ENCODE measurements around the gene OMP.
A peak's percentile ranks its signal among the peaks of the same experiment; 100 is the strongest.

The OMP gene

DNA sequence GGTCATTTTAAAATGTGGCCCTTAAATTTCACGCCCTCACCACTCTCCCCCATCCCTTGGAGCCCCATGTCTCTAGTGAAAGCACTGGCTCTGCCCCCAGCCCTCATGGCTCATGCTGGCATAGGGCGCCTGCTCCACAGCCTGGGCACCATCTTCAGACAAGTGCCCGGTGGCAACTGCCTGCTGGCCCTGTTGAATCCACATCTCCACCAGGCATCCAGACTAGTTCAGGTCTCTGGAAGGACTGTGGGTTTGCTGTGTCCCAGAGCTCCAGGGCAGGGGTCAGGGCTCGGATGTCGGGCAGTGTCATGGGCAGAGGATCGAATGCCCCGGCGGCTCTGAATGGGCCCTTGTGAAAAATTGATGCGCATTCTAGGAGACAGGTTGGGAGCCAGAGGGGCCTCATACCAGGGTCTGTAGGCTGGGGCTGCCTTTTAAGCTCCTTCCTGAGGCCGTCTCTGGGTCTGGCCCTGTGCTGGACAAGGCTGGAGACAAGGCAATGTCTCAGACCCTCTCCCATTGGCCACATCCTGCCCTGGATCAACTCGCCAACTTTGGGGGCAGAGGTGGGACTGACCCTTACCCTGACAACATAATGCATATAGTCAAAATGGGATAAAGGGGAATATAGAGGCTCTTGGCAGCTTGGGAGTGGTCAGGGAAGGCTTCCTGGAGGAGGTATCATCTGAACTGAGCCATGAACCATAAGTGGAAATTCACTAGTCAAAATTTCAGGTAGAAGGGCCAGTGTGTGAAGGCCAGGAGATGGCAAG is 26.6 kb downstream of the OMP start:
- H3K4me2 ChIP-seq (ENCODE audit: low read length, poor library complexity, severe bottlenecking) = no peak overlapping the region
- H3K4ac ChIP-seq (ENCODE audit: low read depth in 1 of 2, low read length in 2 of 2) = no peak overlapping the region
- WGBS = 90% methylated on average over 11 of the region's 11 CpGs
- peaks cover 27% of the 10 kb centered on the region for H3K4me1 ChIP-seq (ENCODE audit: control insufficient read depth, insufficient read depth, low read depth, low read length)
- no peak overlapping the region for H4K91ac ChIP-seq (ENCODE audit: low read length)
- no peak overlapping the region for H2BK5ac ChIP-seq (ENCODE audit: low read depth, low read length, poor library complexity, severe bottlenecking)
- no peak overlapping the region for H4K8ac ChIP-seq (ENCODE audit: low read length)
- no peak overlapping the region for H3K9ac ChIP-seq (ENCODE audit: low read length)
- H3K18ac ChIP-seq (ENCODE audit: low read depth in 1 of 2, low read length in 2 of 2) = no peak overlapping the region
- no peak overlapping the region for H3K14ac ChIP-seq (ENCODE audit: low read length in 2 of 2)
- no peak overlapping the region for H2BK12ac ChIP-seq (ENCODE audit: low read length in 2 of 2)
- peaks cover 4 to 11% of the 10 kb centered on the region in 2 experiments for H3K36me3 ChIP-seq (ENCODE audit: control insufficient read depth in 1 of 2, insufficient read depth in 2 of 2, low read depth in 1 of 2, low read length in 2 of 2)
- H3K79me1 ChIP-seq (replicated peaks; ENCODE audit: low read length, poor library complexity, severe bottlenecking) = no peaks in the 10 kb centered on the region
- H2AK5ac ChIP-seq (ENCODE audit: low read length, severe bottlenecking) = no peak overlapping the region
- no peak overlapping the region for H2AFZ ChIP-seq (ENCODE audit: low read depth, low read length)
- no peak overlapping the region for H2BK120ac ChIP-seq (ENCODE audit: low read depth, low read length)
- H3K4me3 ChIP-seq (ENCODE audit: insufficient read depth in 1 of 2, low read depth in 1 of 2, low read length in 2 of 2) = no peak overlapping the region
- H2BK15ac ChIP-seq (ENCODE audit: low read depth, poor library complexity, severe bottlenecking) = no peak overlapping the region
- no peak overlapping the region for H3K27ac ChIP-seq (ENCODE audit: low read length, poor library complexity, severe bottlenecking)
- no peaks in the 10 kb centered on the region for H3K9me3 ChIP-seq (ENCODE audit: control insufficient read depth, low read length)
- no peak for DNase-seq
- no peak overlapping the region for H3K23ac ChIP-seq (ENCODE audit: low read length in 2 of 2)
- H3K27me3 ChIP-seq (ENCODE audit: control insufficient read depth in 1 of 2, insufficient read depth in 1 of 2, low read length in 2 of 2) = no peaks in the 10 kb centered on the region

DNA sequence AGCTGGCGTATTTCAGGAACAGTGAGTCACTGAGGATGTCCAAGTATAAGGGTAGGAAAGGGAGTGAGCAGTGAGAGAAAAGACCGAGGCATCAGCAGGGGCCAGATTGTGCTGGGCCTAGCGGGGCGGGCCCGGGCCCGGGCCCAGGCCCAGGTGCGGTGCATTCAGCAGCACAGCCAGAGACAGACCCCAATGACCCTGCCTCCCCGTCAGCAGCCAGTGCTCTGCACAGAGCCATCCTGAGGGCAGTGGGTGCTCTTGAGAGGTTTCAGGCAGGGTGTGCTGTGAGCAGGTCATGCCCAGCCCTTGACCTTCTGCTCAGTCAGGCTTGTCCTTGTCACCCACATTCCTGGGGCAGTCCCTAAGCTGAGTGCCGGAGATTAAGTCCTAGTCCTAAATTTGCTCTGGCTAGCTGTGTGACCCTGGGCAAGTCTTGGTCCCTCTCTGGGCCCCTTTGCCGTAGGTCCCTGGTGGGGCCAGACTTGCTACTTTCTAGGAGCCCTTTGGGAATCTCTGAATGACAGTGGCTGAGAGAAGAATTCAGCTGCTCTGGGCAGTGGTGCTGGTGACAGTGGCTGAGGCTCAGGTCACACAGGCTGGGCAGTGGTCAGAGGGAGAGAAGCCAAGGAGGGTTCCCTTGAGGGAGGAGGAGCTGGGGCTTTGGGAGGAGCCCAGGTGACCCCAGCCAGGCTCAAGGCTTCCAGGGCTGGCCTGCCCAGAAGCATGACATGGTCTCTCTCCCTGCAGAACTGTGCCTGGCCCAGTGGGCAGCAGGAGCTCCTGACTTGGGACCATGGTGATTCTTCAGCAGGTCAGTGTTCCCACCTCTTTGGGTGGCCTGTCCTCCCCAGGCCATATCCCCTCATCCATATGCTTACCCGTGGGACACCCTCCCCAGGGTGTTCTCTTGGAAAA is 27.5 kb downstream of the OMP start:
- Histone ChIP-seq H3K9me3 (ENCODE audit: control insufficient read depth, low read length) (no peaks in the 10 kb centered on the region), H2BK15ac (ENCODE audit: low read depth, poor library complexity, severe bottlenecking) (no peak overlapping the region), H3K4me3 (ENCODE audit: insufficient read depth in 1 of 2, low read depth in 1 of 2, low read length in 2 of 2) (no peak overlapping the region), H3K36me3 (ENCODE audit: control insufficient read depth in 1 of 2, insufficient read depth in 2 of 2, low read depth in 1 of 2, low read length in 2 of 2) (peaks cover 0 to 3% of the 10 kb centered on the region in 2 experiments), H2BK12ac (ENCODE audit: low read length in 2 of 2) (no peak overlapping the region), H3K4me2 (ENCODE audit: low read length, poor library complexity, severe bottlenecking) (no peak overlapping the region), H4K8ac (ENCODE audit: low read length) (no peak overlapping the region), H2BK5ac (ENCODE audit: low read depth, low read length, poor library complexity, severe bottlenecking) (no peak overlapping the region), H3K9ac (ENCODE audit: low read length) (no peak overlapping the region), H3K4ac (ENCODE audit: low read depth in 1 of 2, low read length in 2 of 2) (no peak overlapping the region), H3K14ac (ENCODE audit: low read length in 2 of 2) (no peak overlapping the region), H3K4me1 (ENCODE audit: control insufficient read depth, insufficient read depth, low read depth, low read length) (peaks cover 27% of the 10 kb centered on the region), H2AFZ (ENCODE audit: low read depth, low read length) (no peak overlapping the region), H3K23ac (ENCODE audit: low read length in 2 of 2) (no peak overlapping the region), H3K79me1 (replicated peaks; ENCODE audit: low read length, poor library complexity, severe bottlenecking) (no peaks in the 10 kb centered on the region), H2BK120ac (ENCODE audit: low read depth, low read length) (no peak overlapping the region), H3K18ac (ENCODE audit: low read depth in 1 of 2, low read length in 2 of 2) (no peak overlapping the region), H2AK5ac (ENCODE audit: low read length, severe bottlenecking) (no peak overlapping the region), H3K27ac (ENCODE audit: low read length, poor library complexity, severe bottlenecking) (no peak overlapping the region), H3K27me3 (ENCODE audit: control insufficient read depth in 1 of 2, insufficient read depth in 1 of 2, low read length in 2 of 2) (no peaks in the 10 kb centered on the region), H4K91ac (ENCODE audit: low read length) (peak overlapping the region; percentile 15)
- 84% methylated on average over 11 of the region's 11 CpGs for WGBS
- DNase-seq = no peak

DNA sequence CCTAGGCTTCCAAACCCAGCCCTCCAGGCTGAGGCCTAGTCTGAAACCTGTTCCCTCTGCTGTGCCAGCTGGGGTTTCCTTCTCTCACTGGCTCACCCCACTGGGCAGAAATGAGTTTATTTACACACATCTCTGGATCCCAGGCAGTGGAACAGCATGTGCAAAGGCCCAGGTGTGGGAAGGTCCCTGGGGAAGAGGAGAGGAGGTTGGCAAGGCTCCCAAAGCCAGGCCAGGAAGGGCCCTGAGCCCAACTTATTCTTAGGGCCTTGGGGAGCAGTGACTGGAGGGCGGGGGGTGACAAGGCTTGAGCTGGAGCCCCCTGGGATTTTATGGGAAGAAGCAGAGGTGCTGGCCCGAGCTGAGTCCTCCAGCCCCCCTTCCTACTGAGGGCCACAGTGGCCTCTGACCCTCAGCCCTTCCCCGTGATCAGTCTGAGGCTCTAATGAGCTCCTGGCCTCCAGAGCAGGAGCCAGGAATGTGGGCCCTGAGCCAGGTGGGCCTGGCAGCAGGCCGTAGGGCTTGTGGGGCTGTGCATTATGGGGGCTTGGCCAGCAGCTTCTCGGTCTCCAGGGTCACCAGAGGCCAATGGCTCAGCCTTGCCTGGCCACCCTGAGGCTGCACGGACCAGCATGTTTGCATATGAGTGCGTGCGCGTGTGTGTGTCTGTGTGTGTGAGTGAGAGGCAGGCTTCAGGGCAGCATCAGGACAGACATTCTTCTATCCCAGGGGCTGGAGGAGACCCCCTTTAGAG is 28.3 kb downstream of the OMP start:
- DNase-seq = no peak
- Histone ChIP-seq H3K4me3 (ENCODE audit: insufficient read depth in 1 of 2, low read depth in 1 of 2, low read length in 2 of 2) (no peak overlapping the region), H3K9ac (ENCODE audit: low read length) (no peak overlapping the region), H3K4ac (ENCODE audit: low read depth in 1 of 2, low read length in 2 of 2) (no peak overlapping the region), H2BK120ac (ENCODE audit: low read depth, low read length) (no peak overlapping the region), H3K14ac (ENCODE audit: low read length in 2 of 2) (no peak overlapping the region), H3K18ac (ENCODE audit: low read depth in 1 of 2, low read length in 2 of 2) (no peak overlapping the region), H3K79me1 (replicated peaks; ENCODE audit: low read length, poor library complexity, severe bottlenecking) (no peaks in the 10 kb centered on the region), H3K23ac (ENCODE audit: low read length in 2 of 2) (no peak overlapping the region), H2BK15ac (ENCODE audit: low read depth, poor library complexity, severe bottlenecking) (no peak overlapping the region), H2AK5ac (ENCODE audit: low read length, severe bottlenecking) (no peak overlapping the region), H3K36me3 (ENCODE audit: control insufficient read depth in 1 of 2, insufficient read depth in 2 of 2, low read depth in 1 of 2, low read length in 2 of 2) (no peaks in the 10 kb centered on the region), H3K4me1 (ENCODE audit: control insufficient read depth, insufficient read depth, low read depth, low read length) (peaks cover 27% of the 10 kb centered on the region), H3K4me2 (ENCODE audit: low read length, poor library complexity, severe bottlenecking) (no peak overlapping the region), H4K91ac (ENCODE audit: low read length) (no peak overlapping the region), H2BK12ac (ENCODE audit: low read length in 2 of 2) (no peak overlapping the region), H3K9me3 (ENCODE audit: control insufficient read depth, low read length) (no peaks in the 10 kb centered on the region), H2BK5ac (ENCODE audit: low read depth, low read length, poor library complexity, severe bottlenecking) (no peak overlapping the region), H3K27ac (ENCODE audit: low read length, poor library complexity, severe bottlenecking) (no peak overlapping the region), H4K8ac (ENCODE audit: low read length) (no peak overlapping the region), H2AFZ (ENCODE audit: low read depth, low read length) (no peak overlapping the region), H3K27me3 (ENCODE audit: control insufficient read depth in 1 of 2, insufficient read depth in 1 of 2, low read length in 2 of 2) (no peaks in the 10 kb centered on the region)
- 85% methylated on average over 8 of the region's 9 CpGs for WGBS

DNA sequence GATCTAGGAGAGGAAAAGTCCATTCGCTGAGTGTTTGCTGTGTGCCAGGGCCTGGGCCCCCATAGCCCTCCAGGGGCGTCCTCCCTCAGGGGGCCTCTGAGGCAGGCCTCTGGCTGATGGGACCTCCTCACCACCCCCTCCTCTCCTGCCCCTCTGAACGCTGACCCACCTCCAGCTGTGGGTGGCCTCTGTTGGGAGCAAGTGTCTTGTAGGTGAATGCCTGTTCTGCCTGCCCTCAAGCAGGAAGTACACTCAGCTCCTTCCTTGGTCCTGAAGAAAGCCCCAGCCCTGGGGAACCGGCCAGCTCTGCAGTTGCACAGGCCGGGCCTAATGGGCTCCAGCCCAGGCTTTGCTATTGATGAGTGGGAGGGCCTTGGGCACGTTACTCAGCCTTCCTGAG is 28.9 kb downstream of the OMP start:
- Histone ChIP-seq H2BK12ac (ENCODE audit: low read length in 2 of 2) (no peak overlapping the region), H3K36me3 (ENCODE audit: control insufficient read depth in 1 of 2, insufficient read depth in 2 of 2, low read depth in 1 of 2, low read length in 2 of 2) (no peaks in the 10 kb centered on the region), H3K4me1 (ENCODE audit: control insufficient read depth, insufficient read depth, low read depth, low read length) (peaks cover 27% of the 10 kb centered on the region), H3K4ac (ENCODE audit: low read depth in 1 of 2, low read length in 2 of 2) (no peak overlapping the region), H3K4me3 (ENCODE audit: insufficient read depth in 1 of 2, low read depth in 1 of 2, low read length in 2 of 2) (no peak overlapping the region), H3K23ac (ENCODE audit: low read length in 2 of 2) (no peak overlapping the region), H2BK120ac (ENCODE audit: low read depth, low read length) (no peak overlapping the region), H3K27ac (ENCODE audit: low read length, poor library complexity, severe bottlenecking) (no peak overlapping the region), H3K14ac (ENCODE audit: low read length in 2 of 2) (no peak overlapping the region), H2BK15ac (ENCODE audit: low read depth, poor library complexity, severe bottlenecking) (no peak overlapping the region), H3K18ac (ENCODE audit: low read depth in 1 of 2, low read length in 2 of 2) (no peak overlapping the region), H2AFZ (ENCODE audit: low read depth, low read length) (no peak overlapping the region), H3K9ac (ENCODE audit: low read length) (no peak overlapping the region), H4K91ac (ENCODE audit: low read length) (no peak overlapping the region), H3K9me3 (ENCODE audit: control insufficient read depth, low read length) (no peaks in the 10 kb centered on the region), H2BK5ac (ENCODE audit: low read depth, low read length, poor library complexity, severe bottlenecking) (no peak overlapping the region), H3K4me2 (ENCODE audit: low read length, poor library complexity, severe bottlenecking) (no peak overlapping the region), H4K8ac (ENCODE audit: low read length) (no peak overlapping the region), H2AK5ac (ENCODE audit: low read length, severe bottlenecking) (no peak overlapping the region), H3K27me3 (ENCODE audit: control insufficient read depth in 1 of 2, insufficient read depth in 1 of 2, low read length in 2 of 2) (no peaks in the 10 kb centered on the region), H3K79me1 (replicated peaks; ENCODE audit: low read length, poor library complexity, severe bottlenecking) (no peaks in the 10 kb centered on the region)
- no peak for DNase-seq
- WGBS = 85% methylated on average over 6 of the region's 6 CpGs

Measured in mesenchymal stem cell (in vitro differentiated cells and primary cell).